Upper lobe of left lung (tissue), 6 donors: Measurements from ENCODE around the gene RIN3. TPM values are rescaled to one million over a fixed set of nuclear protein-coding genes. Genes with fewer than 3 reads are reported as not detected.

Source experiments
- ATAC-seq, 2 donors: fragments of 200-7000 bp; cut with Tn5 transposase; one replicate each; pipeline ENCODE4 v1.9.1; 2022; ENCODE audit warnings: mild to moderate bottlenecking in 2 of 2, moderate library complexity in 2 of 2; ENCODE audit not compliant: low FRiP score in 2 of 2
- DNase-seq, 2 donors: peaks; one replicate each; pipeline ENCODE4 v3.0.0-alpha.2; 2019 to 2020
- H3K27ac ChIP-seq, 4 donors: fragments of 200-600 bp; sonication (generic); one replicate each; pipeline ENCODE4 v1.5.1; 2016 to 2019
- H3K27me3 ChIP-seq, 4 donors: fragments of 200-600 bp; sonication (generic); one replicate each; pipeline ENCODE4 v1.5.1; 2017 to 2019
- H3K36me3 ChIP-seq, 4 donors: fragments of 200-600 bp; sonication (generic); one replicate each; pipeline ENCODE4 v1.5.1; 2016 to 2019
- H3K4me1 ChIP-seq, 4 donors: fragments of 200-600 bp; sonication (generic); one replicate each; pipeline ENCODE4 v1.5.1; 2018 to 2019
- H3K4me3 ChIP-seq, 4 donors: fragments of 200-600 bp; sonication (generic); one replicate each; pipeline ENCODE4 v1.5.1; 2017 to 2019; ENCODE audit warnings: mild to moderate bottlenecking in 2 of 4, moderate library complexity in 1 of 4
- H3K9me3 ChIP-seq, 4 donors: fragments of 200-600 bp; sonication (generic); one replicate each; pipeline ENCODE4 v1.5.1; 2018 to 2019
- EP300 ChIP-seq, 4 donors: sonication (generic); formaldehyde crosslinking; IDR thresholded peaks; one replicate each; pipeline ENCODE4 v1.5.1; 2017; ENCODE audit warnings: antibody characterized with exemption in 4 of 4, control low read depth in 2 of 4
- POLR2A ChIP-seq, 4 donors: fragments of 450-650 bp; IDR thresholded peaks; one replicate each; pipeline ENCODE4 v1.5.1; 2016 to 2017; ENCODE audit warnings: antibody characterized with exemption in 4 of 4, mild to moderate bottlenecking in 2 of 4
- POLR2AphosphoS5 ChIP-seq, 2 donors: sonication (generic); formaldehyde crosslinking; IDR thresholded peaks; one replicate each; pipeline ENCODE4 v1.5.1; 2017; ENCODE audit warnings: antibody characterized with exemption in 2 of 2
- WGBS, 2 donors: methylation state at CpG; one replicate each; pipeline ENCODE4 v1.1.5; 2017 to 2018; 5-methylcytosine and 5-hydroxymethylcytosine counted together
- total RNA-seq, 6 donors: library from RNA; depleted of rRNA in 4 of 6; stranded (reverse); fragments of >200 nt in 4 of 6; gene quantifications; one replicate each; pipeline versions ENCODE4 v1.1.0 to v1.2.1, GENCODE V29; 2016 to 2021
- TF ChIP-seq, protein P1 (sequence below), 6 experiments: fragments of 450-650 bp in 4 of 6; fragments of 200-600 bp in 2 of 6; sonication (generic) in 2 of 6; IDR thresholded peaks; one replicate each; pipeline ENCODE4 v1.5.1; 2016 to 2019; ENCODE audit warnings: antibody characterized with exemption in 6 of 6
- donor health status: DM: no; HTN: no; CAD: no; lungs with moderate emphysema.
- donor health status: DM: no; HTN: yes; CAD: no; lungs with severe emphysema.

RIN3 gene
- total RNA-seq, 6 donors from 2014 or later: 19.0 to 88.0 (median 59.7) TPM

DNA sequence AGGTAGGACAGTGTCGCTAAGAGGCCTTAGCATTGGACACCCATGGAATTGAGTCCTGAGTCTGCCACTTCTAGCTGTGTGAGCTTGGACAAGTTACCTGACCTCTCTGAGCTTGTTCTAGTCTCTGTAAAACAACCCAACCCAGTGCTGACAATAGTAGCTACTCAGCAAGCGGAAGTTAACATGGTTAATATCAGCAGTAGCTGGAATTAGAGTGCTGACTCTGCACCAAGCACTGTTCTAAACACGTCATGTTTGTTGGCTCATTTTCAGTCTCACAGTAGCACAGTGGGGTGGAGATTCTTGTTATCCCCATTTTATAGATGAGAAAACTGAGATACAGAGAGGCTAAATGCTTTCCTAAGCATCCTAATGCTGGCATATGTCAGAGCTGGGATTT, 47.5 kb upstream of the RIN3 start:
- ATAC-seq (peak; percentile 51 to 62), DNase-seq (no peak)
- no peak for TF ChIP-seq POLR2AphosphoS5 (IDR thresholded peaks at IDR 0.05)
- TF ChIP-seq, protein P1, sequence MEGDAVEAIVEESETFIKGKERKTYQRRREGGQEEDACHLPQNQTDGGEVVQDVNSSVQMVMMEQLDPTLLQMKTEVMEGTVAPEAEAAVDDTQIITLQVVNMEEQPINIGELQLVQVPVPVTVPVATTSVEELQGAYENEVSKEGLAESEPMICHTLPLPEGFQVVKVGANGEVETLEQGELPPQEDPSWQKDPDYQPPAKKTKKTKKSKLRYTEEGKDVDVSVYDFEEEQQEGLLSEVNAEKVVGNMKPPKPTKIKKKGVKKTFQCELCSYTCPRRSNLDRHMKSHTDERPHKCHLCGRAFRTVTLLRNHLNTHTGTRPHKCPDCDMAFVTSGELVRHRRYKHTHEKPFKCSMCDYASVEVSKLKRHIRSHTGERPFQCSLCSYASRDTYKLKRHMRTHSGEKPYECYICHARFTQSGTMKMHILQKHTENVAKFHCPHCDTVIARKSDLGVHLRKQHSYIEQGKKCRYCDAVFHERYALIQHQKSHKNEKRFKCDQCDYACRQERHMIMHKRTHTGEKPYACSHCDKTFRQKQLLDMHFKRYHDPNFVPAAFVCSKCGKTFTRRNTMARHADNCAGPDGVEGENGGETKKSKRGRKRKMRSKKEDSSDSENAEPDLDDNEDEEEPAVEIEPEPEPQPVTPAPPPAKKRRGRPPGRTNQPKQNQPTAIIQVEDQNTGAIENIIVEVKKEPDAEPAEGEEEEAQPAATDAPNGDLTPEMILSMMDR (IDR thresholded peaks at IDR 0.05): no peak
- no peak for TF ChIP-seq EP300 (IDR thresholded peaks at IDR 0.05)
- no peak for TF ChIP-seq POLR2A (IDR thresholded peaks at IDR 0.05)

DNA sequence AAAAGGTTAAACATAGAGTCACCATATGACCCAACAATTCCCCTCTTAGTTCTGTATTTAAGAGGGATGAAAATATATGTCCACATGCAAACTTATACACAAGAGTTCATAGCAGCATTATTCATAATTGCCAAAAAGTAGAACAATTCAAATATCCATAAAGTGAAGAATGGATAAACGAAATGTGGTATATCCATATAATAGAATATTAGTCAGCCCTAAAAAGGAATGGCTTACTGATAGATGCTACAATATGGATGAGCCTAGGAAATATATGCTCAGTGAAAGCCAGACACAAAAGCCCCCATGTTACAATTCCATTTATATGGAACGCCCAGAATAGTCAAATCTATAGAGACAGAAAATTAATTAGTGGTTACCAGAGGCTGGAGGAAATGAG, 44.1 kb upstream of the RIN3 start:
- peaks cover 0 to 10% (median 0%) of the 10 kb centered on the region in 4 donors for H3K9me3 ChIP-seq
- H3K4me1 ChIP-seq: peaks cover 6 to 11% (median 10%) of the 10 kb centered on the region in 4 donors
- ATAC-seq (no peak), DNase-seq (no peak)
- H3K27ac ChIP-seq: no peak overlapping the region
- no peaks in the 10 kb centered on the region for H3K36me3 ChIP-seq
- 98 to 99% methylated on average over 2 of the region's 2 CpGs for WGBS, 2 donors
- H3K27me3 ChIP-seq: no peaks in the 10 kb centered on the region
- TF ChIP-seq EP300 (IDR thresholded peaks at IDR 0.05) (no peak), POLR2A (IDR thresholded peaks at IDR 0.05) (no peak), POLR2AphosphoS5 (IDR thresholded peaks at IDR 0.05) (no peak)
- TF ChIP-seq, protein P1 (IDR thresholded peaks at IDR 0.05): no peak
- H3K4me3 ChIP-seq: no peak overlapping the region

More for the DNA sequence above, 47.5 kb upstream of the RIN3 start:
- Histone ChIP-seq H3K9me3 (peaks cover 0 to 10% (median 0%) of the 10 kb centered on the region in 4 donors), H3K27ac (peak overlapping the region in 2 of 4 donors; percentile 5 to 62), H3K36me3 (no peaks in the 10 kb centered on the region), H3K27me3 (no peaks in the 10 kb centered on the region), H3K4me3 (no peak overlapping the region), H3K4me1 (peaks cover 8 to 16% (median 12%) of the 10 kb centered on the region in 4 donors)
- WGBS, 2 donors: 54 to 56% methylated on average over 3 of the region's 3 CpGs

DNA sequence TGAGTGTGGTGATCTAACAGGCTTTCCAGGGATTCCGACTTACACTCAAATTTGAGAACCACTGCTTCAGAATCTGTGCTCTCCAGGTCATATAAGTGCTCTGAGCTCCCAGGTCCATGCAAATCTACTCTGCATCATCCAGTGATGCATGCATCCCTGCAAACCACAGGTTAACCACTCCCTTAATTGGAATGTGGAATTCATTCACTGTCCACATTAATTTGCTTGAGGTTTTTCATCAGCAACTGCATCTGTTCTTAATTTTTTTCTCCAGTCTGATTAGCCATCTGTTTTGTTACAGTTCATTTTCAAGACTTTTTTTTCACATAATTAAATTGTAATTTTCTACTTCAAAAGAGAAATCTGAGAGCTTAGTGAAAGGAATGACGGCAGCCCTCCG, 43.4 kb upstream of the RIN3 start:
- no peak overlapping the region for H3K4me3 ChIP-seq
- no peaks in the 10 kb centered on the region for H3K36me3 ChIP-seq
- H3K27ac ChIP-seq: no peak overlapping the region
- no peak for TF ChIP-seq POLR2AphosphoS5 (IDR thresholded peaks at IDR 0.05)
- no peak for TF ChIP-seq POLR2A (IDR thresholded peaks at IDR 0.05)
- TF ChIP-seq, protein P1 (IDR thresholded peaks at IDR 0.05): no peak
- no peak for TF ChIP-seq EP300 (IDR thresholded peaks at IDR 0.05)
- H3K9me3 ChIP-seq: peaks cover 0 to 10% (median 0%) of the 10 kb centered on the region in 4 donors
- 80 to 88% methylated on average over 3 of the region's 3 CpGs for WGBS, 2 donors
- H3K4me1 ChIP-seq: peaks cover 9 to 12% (median 10%) of the 10 kb centered on the region in 4 donors
- ATAC-seq: no peak
- no peaks in the 10 kb centered on the region for H3K27me3 ChIP-seq
- DNase-seq: no peak

DNA sequence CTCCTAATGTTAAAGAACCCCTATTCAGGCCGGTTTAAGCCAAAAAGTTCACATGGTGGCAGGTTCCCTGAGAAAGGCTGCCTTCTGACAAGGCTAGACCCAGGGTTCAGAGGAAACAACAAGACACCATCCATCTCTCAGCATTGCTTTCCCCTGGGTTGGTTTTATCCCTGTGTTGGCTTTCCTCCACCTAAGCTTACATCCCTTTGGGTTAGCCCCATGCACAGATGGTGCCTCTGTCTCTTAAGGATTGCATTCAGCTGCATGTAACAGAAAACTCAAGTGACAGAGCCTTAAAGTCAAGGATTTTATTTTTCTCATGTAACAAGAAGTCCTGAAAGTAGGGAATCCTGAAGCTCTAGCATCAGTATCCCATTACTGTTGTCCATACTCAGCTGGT, 42.8 kb upstream of the RIN3 start:
- no peak for DNase-seq

More for the DNA sequence above, 42.8 kb upstream of the RIN3 start:
- WGBS, 2 donors: 86 to 100% methylated on average over 1 of the region's 1 CpG
- Histone ChIP-seq H3K36me3 (no peaks in the 10 kb centered on the region), H3K27me3 (no peaks in the 10 kb centered on the region), H3K27ac (no peak overlapping the region), H3K9me3 (peaks cover 0 to 10% (median 0%) of the 10 kb centered on the region in 4 donors), H3K4me3 (no peak overlapping the region), H3K4me1 (peaks cover 11 to 18% (median 15%) of the 10 kb centered on the region in 4 donors)
- no peak for TF ChIP-seq POLR2AphosphoS5 (IDR thresholded peaks at IDR 0.05)
- no peak for TF ChIP-seq POLR2A (IDR thresholded peaks at IDR 0.05)
- TF ChIP-seq, protein P1 (IDR thresholded peaks at IDR 0.05): no peak
- TF ChIP-seq EP300 (IDR thresholded peaks at IDR 0.05): no peak
- ATAC-seq: no peak
